ENCODE results near the gene TRIAP1. TPM values are rescaled to one million over a fixed set of nuclear protein-coding genes. Genes with fewer than 3 reads are reported as not detected.

The TRIAP1 gene
- total RNA-seq = 38.0 and 38.1 TPM in 2 replicates
- long read RNA-seq, transcript TRIAP1-202 (2 exons, 1,182 nt) = major isoform, 113 of 116 reads
- long read RNA-seq, partial matches to known transcripts = 0 of 116 reads
- long read RNA-seq, other reads (novel, unspliced or antisense) = 1 of 116 reads

GRCh38 chr12:120445911-120446843 lies at the start of gene TRIAP1, which contains the start of gene GATC:
Gene TRIAP1 (minus strand): TSS chr12:120446384. CDS start chr12:120446372, 12 bp downstream.
Gene GATC (plus strand): TSS chr12:120446444. CDS start chr12:120446481, 37 bp downstream.
- Mint-ChIP-seq H3K27me3 (ENCODE audit: low read depth) (no peaks in the 10 kb centered on the region), H3K9me3 (no peaks in the 10 kb centered on the region), H3K36me3 (ENCODE audit: low read depth) (no peaks in the 10 kb centered on the region), H3K4me3 (peak within 1 kb of the TSS; percentile 95), H3K4me1 (peaks cover 31% of the 10 kb centered on the region), H3K27ac (ENCODE audit: unreplicated experiment) (peak within 1 kb of the TSS; percentile 98)
- TF ChIP-seq CTCF (conservative IDR thresholded peaks at IDR 0.05) = no peak
- peak; percentile 77 for DNase-seq (ENCODE audit: low read depth, low spot score)

- Mint-ChIP-seq H3K27me3 (ENCODE audit: low read depth) (no peaks in the 10 kb centered on the region), H3K4me3 (peak overlapping the region; percentile 95), H3K36me3 (ENCODE audit: low read depth) (peaks cover 5% of the 10 kb centered on the region), H3K9me3 (no peaks in the 10 kb centered on the region), H3K27ac (ENCODE audit: unreplicated experiment) (no peak overlapping the region), H3K4me1 (peaks cover 29% of the 10 kb centered on the region)
- no peak for DNase-seq (ENCODE audit: low read depth, low spot score)
- TF ChIP-seq CTCF (conservative IDR thresholded peaks at IDR 0.05) = no peak
Measured at GRCh38 chr12:120495186-120495730, 49.1 kb upstream of the TRIAP1 start.

- Mint-ChIP-seq H3K27me3 (ENCODE audit: low read depth) (no peaks in the 10 kb centered on the region), H3K4me3 (no peak overlapping the region), H3K27ac (ENCODE audit: unreplicated experiment) (peak overlapping the region; percentile 32)
Measured at GRCh38 chr12:120490833-120491512, 44.8 kb upstream of the TRIAP1 start.

GRCh38 chr12:120490325-120490724 lies 44.1 kb upstream of the TRIAP1 start:
- peaks cover 23% of the 10 kb centered on the region for H3K4me1 Mint-ChIP-seq
- no peak overlapping the region for H3K27ac Mint-ChIP-seq (ENCODE audit: unreplicated experiment)
- TF ChIP-seq CTCF (conservative IDR thresholded peaks at IDR 0.05) = no peak
- DNase-seq (ENCODE audit: low read depth, low spot score) = no peak
- no peaks in the 10 kb centered on the region for H3K27me3 Mint-ChIP-seq (ENCODE audit: low read depth)
- H3K9me3 Mint-ChIP-seq = no peaks in the 10 kb centered on the region
- H3K4me3 Mint-ChIP-seq = no peak overlapping the region
- peaks cover 7% of the 10 kb centered on the region for H3K36me3 Mint-ChIP-seq (ENCODE audit: low read depth)

More at GRCh38 chr12:120490833-120491512, 44.8 kb upstream of the TRIAP1 start:
- H3K9me3 Mint-ChIP-seq = no peaks in the 10 kb centered on the region
- H3K36me3 Mint-ChIP-seq (ENCODE audit: low read depth) = peaks cover 7% of the 10 kb centered on the region
- no peak for TF ChIP-seq CTCF (conservative IDR thresholded peaks at IDR 0.05)
- peaks cover 28% of the 10 kb centered on the region for H3K4me1 Mint-ChIP-seq
- DNase-seq (ENCODE audit: low read depth, low spot score) = no peak

GRCh38 chr12:120489018-120489417 lies 42.8 kb upstream of the TRIAP1 start:
- no peak for TF ChIP-seq CTCF (conservative IDR thresholded peaks at IDR 0.05)
- Mint-ChIP-seq H3K4me3 (no peak overlapping the region), H3K27me3 (ENCODE audit: low read depth) (no peaks in the 10 kb centered on the region), H3K27ac (ENCODE audit: unreplicated experiment) (no peak overlapping the region), H3K4me1 (peaks cover 16% of the 10 kb centered on the region), H3K36me3 (ENCODE audit: low read depth) (peaks cover 7% of the 10 kb centered on the region), H3K9me3 (no peaks in the 10 kb centered on the region)
- no peak for DNase-seq (ENCODE audit: low read depth, low spot score)
